Adipocyte (in vitro differentiated cells): Measurements from ENCODE around the gene UQCC5.

Experiments used
- DNase-seq: peaks from one replicate; pipeline ENCODE4 v3.0.0-alpha.2; 2015; ENCODE audit warnings: low read depth
- H3K27me3 ChIP-seq: replicated peaks from 2 replicates; pipeline ENCODE4 v1.7.0; 2013; ENCODE audit warnings: mild to moderate bottlenecking, low read length, moderate library complexity; ENCODE audit not compliant: control insufficient read depth, insufficient read depth
- H3K36me3 ChIP-seq: 2 replicates; pipeline ENCODE4 v1.7.0; 2013; ENCODE audit warnings: low read length, mild to moderate bottlenecking, moderate library complexity; ENCODE audit not compliant: control insufficient read depth, insufficient read depth, severe bottlenecking
- H3K4me1 ChIP-seq: 2 replicates; pipeline ENCODE4 v1.7.0; 2013; ENCODE audit warnings: mild to moderate bottlenecking, low read length, moderate library complexity; ENCODE audit not compliant: control insufficient read depth, insufficient read depth
- H3K4me3 ChIP-seq: 2 replicates; pipeline ENCODE4 v1.7.0; 2013; ENCODE audit warnings: mild to moderate bottlenecking, low read length, moderate library complexity
- H3K9ac ChIP-seq: 2 replicates; pipeline ENCODE4 v1.7.0; 2013; ENCODE audit warnings: mild to moderate bottlenecking, low read length, moderate library complexity
- H3K9me3 ChIP-seq: 2 replicates; pipeline ENCODE4 v1.7.0; 2013; ENCODE audit warnings: mild to moderate bottlenecking, low read length, moderate library complexity; ENCODE audit not compliant: control insufficient read depth

The UQCC5 gene

GRCh38 chr3:52532838-52533622, 3.4 kb upstream of the UQCC5 start:
- Histone ChIP-seq H3K27me3 (no peaks in the 10 kb centered on the region), H3K4me3 (peak overlapping the region; percentile 78), H3K4me1 (peaks cover 58% of the 10 kb centered on the region), H3K9me3 (no peaks in the 10 kb centered on the region), H3K36me3 (peaks cover 8% of the 10 kb centered on the region), H3K9ac (peak overlapping the region; percentile 77)
- peak; percentile 47 for DNase-seq

GRCh38 chr3:52533623-52534280, 2.7 kb upstream of the UQCC5 start, which contains the start of gene NT5DC2:
TSS of gene NT5DC2 (minus strand) at chr3:52533857. CDS start at chr3:52533737, 120 bp downstream.
- H3K9me3 ChIP-seq = no peaks in the 10 kb centered on the region
- peak; percentile 92 for DNase-seq
- no peaks in the 10 kb centered on the region for H3K27me3 ChIP-seq
- H3K4me3 ChIP-seq = peak within 1 kb of the TSS; percentile 80
- peaks cover 63% of the 10 kb centered on the region for H3K4me1 ChIP-seq
- H3K9ac ChIP-seq = peak within 1 kb of the TSS; percentile 85
- H3K36me3 ChIP-seq = peaks cover 4% of the 10 kb centered on the region

- no peaks in the 10 kb centered on the region for H3K36me3 ChIP-seq
- H3K4me3 ChIP-seq = peak overlapping the region; percentile 80
- no peaks in the 10 kb centered on the region for H3K27me3 ChIP-seq
- DNase-seq = peak; percentile 34
- peak overlapping the region; percentile 85 for H3K9ac ChIP-seq
- H3K9me3 ChIP-seq = no peaks in the 10 kb centered on the region
- peaks cover 66% of the 10 kb centered on the region for H3K4me1 ChIP-seq
These were observed 1.9 kb upstream of the UQCC5 start for GRCh38 chr3:52534281-52535183.

GRCh38 chr3:52535411-52536111, 844 bp upstream of the UQCC5 start:
- DNase-seq = no peak
- H3K4me1 ChIP-seq = peaks cover 63% of the 10 kb centered on the region
- H3K4me3 ChIP-seq = peak overlapping the region; percentile 73
- peaks cover 2% of the 10 kb centered on the region for H3K36me3 ChIP-seq
- H3K9me3 ChIP-seq = no peaks in the 10 kb centered on the region
- H3K27me3 ChIP-seq = no peaks in the 10 kb centered on the region
- H3K9ac ChIP-seq = peak overlapping the region; percentile 85

- Histone ChIP-seq H3K9me3 (no peaks in the 10 kb centered on the region), H3K4me1 (peaks cover 59% of the 10 kb centered on the region), H3K4me3 (peak overlapping the region; percentile 73), H3K27me3 (no peaks in the 10 kb centered on the region), H3K9ac (peak overlapping the region; percentile 54), H3K36me3 (peaks cover 7% of the 10 kb centered on the region)
- no peak for DNase-seq
These were observed 365 bp upstream of the UQCC5 start for GRCh38 chr3:52536112-52536368.

GRCh38 chr3:52537165-52537620, 788 bp downstream of the UQCC5 start:
- Histone ChIP-seq H3K9me3 (no peaks in the 10 kb centered on the region), H3K9ac (peak overlapping the region; percentile 97), H3K36me3 (peaks cover 14% of the 10 kb centered on the region), H3K27me3 (no peaks in the 10 kb centered on the region), H3K4me3 (peak overlapping the region; percentile 93), H3K4me1 (peaks cover 51% of the 10 kb centered on the region)
- no peak for DNase-seq

GRCh38 chr3:52537726-52538421, 1.5 kb downstream of the UQCC5 start:
- peak overlapping the region; percentile 97 for H3K9ac ChIP-seq
- H3K27me3 ChIP-seq = no peaks in the 10 kb centered on the region
- peaks cover 45% of the 10 kb centered on the region for H3K4me1 ChIP-seq
- no peaks in the 10 kb centered on the region for H3K9me3 ChIP-seq
- DNase-seq = no peak
- peaks cover 14% of the 10 kb centered on the region for H3K36me3 ChIP-seq
- H3K4me3 ChIP-seq = peak overlapping the region; percentile 93

GRCh38 chr3:52539010-52539653, 2.7 kb downstream of the UQCC5 start:
- Histone ChIP-seq H3K4me1 (peaks cover 44% of the 10 kb centered on the region), H3K36me3 (peaks cover 14% of the 10 kb centered on the region), H3K9me3 (no peaks in the 10 kb centered on the region), H3K9ac (no peak overlapping the region), H3K4me3 (peak overlapping the region; percentile 93), H3K27me3 (no peaks in the 10 kb centered on the region)
- DNase-seq = no peak

GRCh38 chr3:52541050-52541449, 4.6 kb downstream of the UQCC5 start:
- H3K36me3 ChIP-seq = peaks cover 23% of the 10 kb centered on the region
- H3K9ac ChIP-seq = no peak overlapping the region
- H3K4me1 ChIP-seq = peaks cover 32% of the 10 kb centered on the region
- no peaks in the 10 kb centered on the region for H3K27me3 ChIP-seq
- no peak overlapping the region for H3K4me3 ChIP-seq
- H3K9me3 ChIP-seq = no peaks in the 10 kb centered on the region
- no peak for DNase-seq

- Histone ChIP-seq H3K4me1 (peaks cover 17% of the 10 kb centered on the region), H3K27me3 (no peaks in the 10 kb centered on the region), H3K9ac (no peak overlapping the region), H3K4me3 (no peak overlapping the region), H3K36me3 (peaks cover 58% of the 10 kb centered on the region), H3K9me3 (no peaks in the 10 kb centered on the region)
- DNase-seq = peak; percentile 18
These were observed 8.5 kb downstream of the UQCC5 start for GRCh38 chr3:52544937-52545336.
